NCI-H128 (cell line): ENCODE measurements around the gene YEATS2.
"Not testable (repeated sequence)": the region's sequence is repeated elsewhere in the genome, so short reads cannot be mapped to it uniquely, and the experiment has no call there.

Experiments
- DNase-seq: peaks from one replicate; lab custom pipeline; 2025; ENCODE audit not compliant: unreplicated experiment; lab: John Stamatoyannopoulos, UW

Gene YEATS2

GRCh38 chr3:183711516-183711915 is 13.9 kb downstream of the YEATS2 start:
- DNase-seq, result no peak

- no peak for DNase-seq
Measured at GRCh38 chr3:183714622-183715021, 17.0 kb downstream of the YEATS2 start.

DNA sequence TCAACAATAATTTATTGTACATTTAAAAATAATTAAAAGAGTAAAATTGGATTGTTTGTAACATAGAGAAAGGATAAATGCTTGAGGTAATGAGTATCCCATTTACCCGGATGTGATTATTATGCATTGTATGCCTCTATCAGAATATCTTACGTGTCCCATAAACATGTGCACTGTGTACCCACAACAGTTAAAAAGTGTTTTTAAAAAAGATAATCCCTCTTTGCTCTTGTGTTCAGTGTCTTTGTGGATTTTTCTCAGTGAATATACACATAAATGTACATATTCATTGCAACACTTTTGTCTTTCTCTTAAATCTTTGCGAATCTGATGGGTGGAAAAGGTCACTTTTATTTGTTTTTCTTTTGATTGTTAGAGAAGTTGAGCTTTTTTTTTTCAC is 20.4 kb downstream of the YEATS2 start:
- no peak for DNase-seq

- DNase-seq, result no peak
Measured at GRCh38 chr3:183725387-183725786, 27.8 kb downstream of the YEATS2 start.

GRCh38 chr3:183728204-183728603 is 30.6 kb downstream of the YEATS2 start:
- DNase-seq, result no peak

DNA sequence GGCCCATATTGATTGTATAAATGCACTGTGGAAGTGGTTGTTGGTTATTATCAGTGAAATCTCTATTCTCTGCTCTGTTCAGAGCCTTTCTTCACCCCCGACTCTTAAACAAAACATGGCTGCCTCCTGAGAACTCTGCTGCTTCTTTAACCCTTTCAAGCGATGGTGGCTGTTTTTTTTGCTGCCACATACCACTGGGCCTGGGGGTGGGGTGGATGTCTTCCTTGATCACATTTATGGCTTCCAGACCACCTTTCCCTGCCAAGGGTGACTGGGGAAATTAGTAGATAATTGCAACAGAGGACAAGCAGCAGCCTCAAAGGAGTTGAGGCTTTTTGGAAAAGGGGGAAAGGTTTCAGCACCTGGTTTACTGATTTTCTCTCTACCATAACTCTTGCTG is 32.8 kb downstream of the YEATS2 start:
- no peak for DNase-seq

DNA sequence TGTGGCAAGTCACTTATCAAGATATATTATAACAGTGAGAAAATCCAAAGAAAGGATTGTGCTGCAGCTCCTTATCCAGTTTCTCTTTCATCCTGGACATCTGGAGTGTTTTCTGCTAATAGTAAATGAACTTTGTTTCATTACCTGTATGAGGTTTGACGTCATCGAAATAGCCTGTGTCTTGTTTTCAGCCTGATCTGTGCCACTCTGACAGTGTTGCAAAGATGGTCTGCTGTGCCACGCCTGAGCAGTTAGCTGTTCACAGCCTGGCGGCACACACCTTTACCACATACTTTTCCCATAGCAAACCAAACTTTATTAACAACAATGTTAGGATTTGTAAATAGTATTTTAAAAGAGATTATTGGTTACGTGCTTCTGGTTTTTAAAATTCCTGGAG is 34.0 kb downstream of the YEATS2 start:
- no peak for DNase-seq

- no peak for DNase-seq
Measured at GRCh38 chr3:183733553-183733952, 36.0 kb downstream of the YEATS2 start.

DNA sequence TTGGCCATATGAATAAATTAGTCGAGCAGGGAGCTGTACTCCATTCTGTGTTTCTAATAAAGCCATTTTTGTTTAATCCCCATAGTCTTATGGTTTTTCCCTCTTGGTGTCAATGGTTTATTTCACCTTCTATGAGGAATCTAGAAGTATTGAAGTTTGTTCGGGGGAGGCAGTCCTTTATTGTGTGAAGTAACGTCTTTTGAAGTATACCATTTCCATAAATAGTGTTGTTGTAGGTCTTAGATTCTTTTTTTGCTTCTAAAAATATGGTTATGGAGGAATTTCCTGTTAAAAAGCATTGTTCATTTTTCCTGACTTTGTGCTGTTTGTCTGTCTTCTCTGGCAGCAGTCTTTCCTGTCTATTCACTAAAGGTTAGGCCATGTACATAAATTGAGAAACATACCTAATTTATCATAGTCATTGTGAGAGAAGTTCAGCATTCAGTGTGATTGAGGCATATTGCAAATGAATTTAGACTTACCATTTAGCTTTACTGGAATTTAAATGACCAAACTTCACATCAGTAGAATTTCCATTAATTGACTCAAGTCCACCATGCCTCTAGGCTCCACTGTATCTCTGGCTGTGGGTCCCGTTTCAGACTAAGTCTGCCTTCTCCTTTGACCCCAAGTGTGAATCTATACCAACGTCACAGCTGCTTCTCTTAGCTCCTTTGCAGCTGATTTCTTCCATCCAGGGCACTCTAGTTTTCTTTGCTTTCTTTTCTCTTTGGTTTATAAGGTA is 37.3 kb downstream of the YEATS2 start:
- DNase-seq, result no peak

GRCh38 chr3:183737116-183737515 is 39.5 kb downstream of the YEATS2 start:
- DNase-seq, result no peak

GRCh38 chr3:183740154-183740553 is 42.6 kb downstream of the YEATS2 start:
- DNase-seq, result not testable (repeated sequence)

- DNase-seq, result no peak
Measured at GRCh38 chr3:183743231-183743630, 45.6 kb downstream of the YEATS2 start.

GRCh38 chr3:183745300-183746098 is 47.9 kb downstream of the YEATS2 start:
- DNase-seq, result no peak

GRCh38 chr3:183754052-183754451 is 56.5 kb downstream of the YEATS2 start:
- DNase-seq, result no peak

GRCh38 chr3:183762304-183762703 is 64.7 kb downstream of the YEATS2 start:
- DNase-seq, result no peak

DNA sequence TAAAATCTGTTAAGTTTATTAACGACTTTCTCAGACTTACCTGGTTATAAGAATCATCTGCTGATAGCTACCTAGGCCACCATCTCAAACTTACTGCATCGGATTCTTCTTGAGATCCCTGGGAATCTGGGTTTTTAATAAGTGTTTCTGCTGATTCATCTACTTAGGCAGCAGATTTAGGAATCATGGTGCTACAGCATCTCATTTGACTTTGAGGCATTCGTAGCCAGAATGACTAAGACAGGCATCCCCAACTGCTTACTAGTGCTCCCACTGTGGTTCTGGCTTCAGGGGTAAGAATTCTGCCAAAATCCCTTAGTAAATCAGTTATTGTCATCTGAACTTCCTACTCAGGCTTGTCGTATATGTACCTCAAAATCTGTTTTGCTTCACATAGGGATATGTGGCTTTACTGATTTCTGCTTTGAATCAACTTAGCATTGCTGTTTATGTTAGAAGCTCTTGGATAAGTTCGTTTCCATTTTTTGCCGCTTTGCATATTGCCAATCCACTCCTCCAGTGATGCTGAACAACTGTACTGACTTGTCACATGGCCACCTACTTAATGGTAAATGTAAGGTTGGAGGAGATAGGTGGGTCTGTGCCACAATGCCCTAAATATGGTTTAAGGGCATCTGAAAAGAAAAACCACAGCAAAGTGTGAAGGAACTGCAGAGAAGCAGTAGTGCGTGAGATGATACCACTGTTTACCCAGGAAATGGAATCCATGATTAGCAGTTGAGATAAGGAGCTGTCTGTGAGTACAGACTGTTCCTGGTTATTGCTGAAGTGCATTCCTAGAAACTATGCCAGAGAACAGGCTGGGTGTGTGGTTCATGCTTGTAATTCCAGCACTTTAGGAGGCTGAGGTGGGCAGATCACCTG is 67.5 kb downstream of the YEATS2 start:
- no peak for DNase-seq

- DNase-seq, result no peak
Measured at GRCh38 chr3:183766107-183766506, 68.5 kb downstream of the YEATS2 start.

- peak; percentile 36 for DNase-seq
Measured at GRCh38 chr3:183766745-183767606, 69.4 kb downstream of the YEATS2 start.

DNA sequence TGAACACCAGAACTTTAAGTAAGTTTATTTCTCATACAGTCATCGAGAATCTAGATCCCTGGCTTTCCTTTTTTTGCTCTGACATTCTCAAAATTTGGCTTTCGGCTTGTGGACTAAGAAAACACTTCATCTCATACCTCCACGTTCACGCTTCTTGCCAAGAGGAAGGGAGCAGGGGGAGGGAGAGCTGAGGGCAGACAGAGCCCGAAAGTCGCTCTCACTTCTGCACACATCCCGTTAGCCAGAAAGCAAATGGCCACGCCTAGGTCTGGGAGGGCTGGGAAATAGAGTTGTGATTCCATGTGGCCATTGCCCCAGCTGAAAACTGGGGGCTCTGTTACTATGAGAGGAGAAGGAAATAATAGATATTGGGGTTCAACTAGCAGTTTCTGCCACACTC is 70.5 kb downstream of the YEATS2 start:
- DNase-seq, result no peak

GRCh38 chr3:183769453-183769852 is 71.9 kb downstream of the YEATS2 start:
- DNase-seq, result no peak

DNA sequence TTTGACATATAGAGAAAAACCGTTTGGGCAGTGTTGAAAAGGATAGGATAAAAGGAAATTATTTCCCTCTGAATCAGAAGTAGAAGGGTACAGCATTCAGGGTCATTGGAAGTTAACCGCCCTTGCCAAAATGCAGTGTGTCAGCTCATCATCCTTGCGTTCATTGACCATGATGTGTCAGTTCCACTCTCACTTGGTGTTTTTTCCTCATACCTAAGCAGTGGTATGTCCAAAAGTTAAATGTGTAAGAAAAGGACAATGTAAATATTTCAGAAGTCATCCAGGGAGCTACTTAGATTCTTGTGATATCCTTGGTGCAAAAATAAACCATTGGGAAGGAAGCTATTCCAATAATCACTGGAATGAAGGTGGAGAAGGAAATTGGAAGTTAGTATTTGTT is 77.0 kb downstream of the YEATS2 start:
- no peak for DNase-seq
